AG09319 (cell line): Measurements from ENCODE around the gene TGFBR2.
A peak's percentile ranks its signal among the peaks of the same experiment; 100 is the strongest.

Experiments
- DNase-seq: peaks from one replicate; pipeline ENCODE4 v3.0.0-alpha.2; 2010; ENCODE audit warnings: low read depth; ENCODE audit errors: extremely low read depth
- TF ChIP-seq, protein P1 (sequence below): IDR thresholded peaks from 2 replicates; pipeline ENCODE4 v1.5.1; 2011; ENCODE audit warnings: low read depth, mild to moderate bottlenecking, inconsistent platforms, low read length, moderate library complexity

Gene TGFBR2

GRCh38 chr3:30692498-30693130, 86.2 kb downstream of the TGFBR2 start:
- TF ChIP-seq, protein P1, sequence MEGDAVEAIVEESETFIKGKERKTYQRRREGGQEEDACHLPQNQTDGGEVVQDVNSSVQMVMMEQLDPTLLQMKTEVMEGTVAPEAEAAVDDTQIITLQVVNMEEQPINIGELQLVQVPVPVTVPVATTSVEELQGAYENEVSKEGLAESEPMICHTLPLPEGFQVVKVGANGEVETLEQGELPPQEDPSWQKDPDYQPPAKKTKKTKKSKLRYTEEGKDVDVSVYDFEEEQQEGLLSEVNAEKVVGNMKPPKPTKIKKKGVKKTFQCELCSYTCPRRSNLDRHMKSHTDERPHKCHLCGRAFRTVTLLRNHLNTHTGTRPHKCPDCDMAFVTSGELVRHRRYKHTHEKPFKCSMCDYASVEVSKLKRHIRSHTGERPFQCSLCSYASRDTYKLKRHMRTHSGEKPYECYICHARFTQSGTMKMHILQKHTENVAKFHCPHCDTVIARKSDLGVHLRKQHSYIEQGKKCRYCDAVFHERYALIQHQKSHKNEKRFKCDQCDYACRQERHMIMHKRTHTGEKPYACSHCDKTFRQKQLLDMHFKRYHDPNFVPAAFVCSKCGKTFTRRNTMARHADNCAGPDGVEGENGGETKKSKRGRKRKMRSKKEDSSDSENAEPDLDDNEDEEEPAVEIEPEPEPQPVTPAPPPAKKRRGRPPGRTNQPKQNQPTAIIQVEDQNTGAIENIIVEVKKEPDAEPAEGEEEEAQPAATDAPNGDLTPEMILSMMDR: no peak
- DNase-seq: no peak

DNA sequence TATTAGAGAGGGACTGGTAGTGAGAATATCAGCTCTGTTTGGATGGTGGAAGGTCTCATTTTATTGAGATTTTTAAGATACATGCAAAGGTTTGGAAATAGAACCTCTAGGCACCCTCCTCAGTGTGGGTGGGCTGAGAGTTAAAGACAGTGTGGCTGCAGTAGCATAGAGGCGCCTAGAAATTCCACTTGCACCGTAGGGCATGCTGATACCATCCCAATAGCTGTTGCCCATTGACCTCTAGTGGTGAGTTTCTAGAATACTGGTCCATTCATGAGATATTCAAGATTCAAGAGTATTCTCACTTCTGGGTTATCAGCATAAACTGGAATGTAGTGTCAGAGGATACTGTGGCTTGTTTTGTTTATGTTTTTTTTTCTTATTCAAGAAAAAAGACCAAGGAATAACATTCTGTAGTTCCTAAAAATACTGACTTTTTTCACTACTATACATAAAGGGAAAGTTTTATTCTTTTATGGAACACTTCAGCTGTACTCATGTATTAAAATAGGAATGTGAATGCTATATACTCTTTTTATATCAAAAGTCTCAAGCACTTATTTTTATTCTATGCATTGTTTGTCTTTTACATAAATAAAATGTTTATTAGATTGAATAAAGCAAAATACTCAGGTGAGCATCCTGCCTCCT, 87.2 kb downstream of the TGFBR2 start:
- DNase-seq: peak; percentile 43
- TF ChIP-seq, protein P1: peak; percentile 77

- TF ChIP-seq, protein P1: no peak
- no peak for DNase-seq
Observed at GRCh38 chr3:30694148-30694547, 87.7 kb downstream of the TGFBR2 start.

DNA sequence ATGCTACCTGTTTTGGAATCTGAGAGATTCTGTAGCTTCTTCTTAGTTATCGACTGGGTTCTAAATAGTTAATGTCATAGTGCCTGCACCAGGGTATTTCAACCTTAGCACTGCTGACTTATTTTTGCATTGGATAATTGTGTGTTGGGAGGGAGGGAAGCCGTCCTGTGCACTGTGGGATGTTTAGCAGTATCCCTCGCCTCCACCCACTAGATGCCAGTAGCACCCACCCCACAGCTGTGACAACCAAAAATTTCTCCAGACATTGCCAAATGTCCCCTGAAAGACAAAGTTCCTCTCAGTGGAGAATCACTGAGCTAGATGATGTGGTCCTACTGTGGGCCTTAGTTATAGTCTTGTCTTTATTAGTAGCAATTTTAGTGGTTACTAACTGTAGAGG, 88.3 kb downstream of the TGFBR2 start:
- TF ChIP-seq, protein P1: no peak
- DNase-seq: no peak

GRCh38 chr3:30695302-30696061, 89.1 kb downstream of the TGFBR2 start:
- no peak for DNase-seq
- TF ChIP-seq, protein P1: no peak

DNA sequence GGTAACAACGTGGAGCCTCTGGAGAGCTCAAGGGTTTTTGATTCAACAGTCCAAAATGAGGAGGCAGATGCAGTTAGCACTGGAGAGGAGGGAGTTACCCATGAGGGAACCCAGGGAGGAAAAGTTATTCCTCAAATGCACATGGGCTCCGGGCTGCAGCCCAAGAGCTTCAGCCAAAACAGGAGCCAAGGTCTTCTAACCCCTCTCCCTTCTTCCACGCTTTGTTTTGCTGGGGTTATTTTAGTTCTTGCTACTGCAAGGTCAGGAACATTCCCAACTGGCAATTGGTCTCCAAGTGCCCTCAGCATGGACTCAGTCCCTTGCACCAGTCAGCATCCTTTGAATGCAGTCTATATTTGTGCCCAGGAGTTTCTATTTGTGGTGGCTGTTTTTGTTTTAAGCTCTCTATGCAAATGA, 90.0 kb downstream of the TGFBR2 start:
- no peak for DNase-seq
- TF ChIP-seq, protein P1: no peak

DNA sequence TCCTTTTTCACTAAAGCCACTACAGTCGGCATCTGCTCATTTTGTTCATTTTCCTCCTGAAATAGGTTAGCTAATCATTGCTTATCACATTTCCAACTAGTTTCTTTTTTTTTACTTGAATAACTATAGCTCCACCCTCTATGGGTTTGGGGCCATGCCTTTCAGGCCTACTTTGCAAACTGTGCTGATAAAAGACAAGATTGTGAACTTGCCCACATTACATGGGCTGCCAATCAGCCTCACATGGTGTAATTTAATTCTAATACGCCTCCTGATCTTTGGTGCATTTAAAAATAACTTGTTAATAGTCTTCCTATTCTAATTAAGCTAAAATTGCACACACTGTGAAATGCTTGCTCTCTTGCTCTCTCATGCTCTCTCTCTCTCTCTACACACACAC, 90.5 kb downstream of the TGFBR2 start:
- DNase-seq: no peak
- TF ChIP-seq, protein P1: no peak
